HG02981 (cell line): ENCODE data around the gene MESP2.

Source experiments
- ATAC-seq: cut with Tn5 transposase; IDR thresholded peaks from one replicate; pipeline ENCODE4 v1.9.1; 2021; ENCODE audit warnings: mild to moderate bottlenecking, moderate library complexity; ENCODE audit not compliant: unreplicated experiment

MESP2 gene

GRCh38 chr15:89754361-89755154, 21.6 kb upstream of the MESP2 start:
- no peak for ATAC-seq

- no peak for ATAC-seq
These were observed 20.4 kb upstream of the MESP2 start for GRCh38 chr15:89755701-89756100.

- ATAC-seq: no peak
These were observed 19.2 kb upstream of the MESP2 start for GRCh38 chr15:89756897-89757296.

- ATAC-seq: no peak
These were observed 17.8 kb upstream of the MESP2 start for GRCh38 chr15:89758283-89758682.

GRCh38 chr15:89758981-89759380, 17.2 kb upstream of the MESP2 start:
- ATAC-seq: no peak

- ATAC-seq: no peak
These were observed 16.3 kb upstream of the MESP2 start for GRCh38 chr15:89759835-89760234.

GRCh38 chr15:89760303-89761008, 15.7 kb upstream of the MESP2 start:
- peak; percentile 56 for ATAC-seq

GRCh38 chr15:89761009-89761831, 14.9 kb upstream of the MESP2 start:
- ATAC-seq: no peak

- no peak for ATAC-seq
These were observed 14.2 kb upstream of the MESP2 start for GRCh38 chr15:89761929-89762328.

GRCh38 chr15:89765694-89766093, 10.4 kb upstream of the MESP2 start:
- no peak for ATAC-seq

- ATAC-seq: no peak
These were observed 9.5 kb upstream of the MESP2 start for GRCh38 chr15:89766357-89767311.

GRCh38 chr15:89767411-89767915, 8.7 kb upstream of the MESP2 start:
- ATAC-seq: no peak

- ATAC-seq: no peak
These were observed 8.0 kb upstream of the MESP2 start for GRCh38 chr15:89768071-89768500.

- ATAC-seq: no peak
These were observed 6.8 kb upstream of the MESP2 start for GRCh38 chr15:89769366-89769765.

- ATAC-seq: no peak
These were observed 6.1 kb upstream of the MESP2 start for GRCh38 chr15:89770041-89770440.

- ATAC-seq: no peak
These were observed 3.1 kb upstream of the MESP2 start for GRCh38 chr15:89772932-89773583.

- no peak for ATAC-seq
These were observed 1.6 kb upstream of the MESP2 start for GRCh38 chr15:89774492-89774891.

GRCh38 chr15:89775815-89776214, 317 bp upstream of the MESP2 start:
- ATAC-seq: no peak

GRCh38 chr15:89777073-89777751, 1.1 kb downstream of the MESP2 start:
- ATAC-seq: no peak
